OCI-LY7 (cell line): ENCODE results near the gene RMND5B. TPM values are rescaled to one million over a fixed set of nuclear protein-coding genes. Genes with fewer than 3 reads are reported as not detected.

Experiments
- BruUV-seq: library from RNA; stranded (reverse); fragments of 400-500 nt; replicated peaks from 2 replicates; lab custom pipeline; 2021; lab: Mats Ljungman, UMichigan
- CTCF ChIA-PET: fragments of 300-600 bp; sonication (Branson Sonifier 250); formaldehyde crosslinking; loops from one replicate; lab custom pipeline; 2022; ENCODE audit warnings: antibody characterized with exemption; ENCODE audit not compliant: unreplicated experiment; lab: Charles Lee
- POLR2A ChIA-PET: fragments of 300-600 bp; sonication (Branson Sonifier 250); formaldehyde crosslinking; loops from one replicate; lab custom pipeline; 2022; ENCODE audit warnings: antibody characterized with exemption; lab: Charles Lee
- DNase-seq: peaks from one replicate; pipeline ENCODE4 v3.0.0-alpha.2; 2015; ENCODE audit warnings: low spot score
- H2AFZ ChIP-seq: fragments of 200-600 bp; sonication (generic), shearing (Covaris generic); 2 replicates; pipeline ENCODE4 v1.6.1; 2014; ENCODE audit warnings: mild to moderate bottlenecking, antibody characterized with exemption, low read length, moderate library complexity
- H3K27ac ChIP-seq: fragments of 200-600 bp; sonication (generic); 2 replicates; pipeline ENCODE4 v1.5.1; 2014; ENCODE audit warnings: mixed run types, low read depth, mild to moderate bottlenecking, moderate library complexity, low read length, inconsistent platforms; ENCODE audit not compliant: poor library complexity, severe bottlenecking
- H3K36me3 ChIP-seq: fragments of 200-600 bp; sonication (generic); 2 replicates; pipeline ENCODE4 v1.6.1; 2014; ENCODE audit warnings: mild to moderate bottlenecking, antibody characterized with exemption, low read length, moderate library complexity, mixed read lengths; ENCODE audit not compliant: insufficient read depth
- H3K4me1 ChIP-seq: fragments of 200-600 bp; sonication (generic); 2 replicates; pipeline ENCODE4 v1.5.1; 2014; ENCODE audit warnings: mild to moderate bottlenecking, low read length; ENCODE audit not compliant: insufficient read depth, poor library complexity, severe bottlenecking
- H3K4me2 ChIP-seq: fragments of 200-600 bp; sonication (generic); 2 replicates; pipeline ENCODE4 v1.6.1; 2014; ENCODE audit warnings: mild to moderate bottlenecking, low read length
- H3K4me3 ChIP-seq: fragments of 200-600 bp; sonication (generic); 2 replicates; pipeline ENCODE4 v1.5.1; 2014; ENCODE audit warnings: mild to moderate bottlenecking, low read depth, low read length; ENCODE audit not compliant: poor library complexity, severe bottlenecking
- H3K79me2 ChIP-seq: fragments of 200-600 bp; sonication (generic); 2 replicates; pipeline ENCODE4 v1.6.1; 2016; ENCODE audit warnings: low read depth, mild to moderate bottlenecking, low read length, moderate library complexity, mixed read lengths; ENCODE audit not compliant: insufficient read depth
- H3K9me2 ChIP-seq: fragments of 200-600 bp; sonication (generic); 2 replicates; pipeline ENCODE4 v1.6.1; 2016; ENCODE audit warnings: mild to moderate bottlenecking, low read length, mixed read lengths; ENCODE audit not compliant: insufficient read depth
- H3K9me3 ChIP-seq: fragments of 200-600 bp; sonication (generic); 2 replicates; pipeline ENCODE4 v1.6.1; 2014; ENCODE audit warnings: mild to moderate bottlenecking, mixed run types, low read length, mixed read lengths
- H4K20me1 ChIP-seq: fragments of 200-600 bp; sonication (generic); 2 replicates; pipeline ENCODE4 v1.6.1; 2014; ENCODE audit warnings: mild to moderate bottlenecking, antibody characterized with exemption, low read length, moderate library complexity, mixed read lengths; ENCODE audit not compliant: insufficient read depth
- EZH2phosphoT487 ChIP-seq: fragments of 200-600 bp; sonication (generic); IDR thresholded peaks from 2 replicates; pipeline ENCODE4 v1.6.1; 2018; ENCODE audit warnings: low read depth, borderline replicate concordance, mild to moderate bottlenecking, mixed run types, antibody characterized with exemption, low read length, moderate library complexity, mixed read lengths
- intact Hi-C: fragments of 100-400 bp; cut with micrococcal nuclease; formaldehyde crosslinking; loops from one replicate; pipeline ENCODE4 v1.10.0; 2022; ENCODE audit not compliant: unreplicated experiment
- total RNA-seq, 2 experiments: library from RNA; depleted of rRNA in 1 of 2; stranded (reverse); fragments of >200 nt in 1 of 2; shearing (Covaris generic) in 1 of 2; gene quantifications; 2 replicates each; pipeline ENCODE4 v1.2.3, GENCODE V29; 2014 to 2022
- TF ChIP-seq, protein P1 (sequence below): fragments of 200-600 bp; sonication (generic); conservative IDR thresholded peaks from 2 replicates; pipeline ENCODE4 v1.5.1; 2014; ENCODE audit warnings: mild to moderate bottlenecking, antibody characterized with exemption, low read length, moderate library complexity, mixed read lengths

The RMND5B gene
- total RNA-seq, 2 experiments from 2014 or later, result 63.2 to 68.3 TPM

DNA sequence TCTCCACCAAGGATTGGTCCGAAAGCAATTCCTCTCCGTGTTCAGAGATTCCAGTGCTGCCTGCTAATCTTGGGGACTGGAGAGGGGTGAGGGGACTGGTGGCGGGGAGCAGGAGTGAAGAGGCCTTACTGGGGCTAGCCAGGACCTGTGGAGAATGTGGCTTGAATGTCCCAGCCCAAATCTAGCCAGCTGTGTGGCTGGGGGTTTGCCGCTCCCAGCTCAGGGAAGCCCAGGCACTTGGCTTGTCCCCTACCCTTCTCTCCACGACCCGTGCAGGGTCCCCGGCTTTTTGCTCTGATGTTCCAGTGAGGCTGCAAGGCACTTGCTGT is 15.0 kb upstream of the RMND5B start:
- no peak for TF ChIP-seq EZH2phosphoT487
- TF ChIP-seq, protein P1, sequence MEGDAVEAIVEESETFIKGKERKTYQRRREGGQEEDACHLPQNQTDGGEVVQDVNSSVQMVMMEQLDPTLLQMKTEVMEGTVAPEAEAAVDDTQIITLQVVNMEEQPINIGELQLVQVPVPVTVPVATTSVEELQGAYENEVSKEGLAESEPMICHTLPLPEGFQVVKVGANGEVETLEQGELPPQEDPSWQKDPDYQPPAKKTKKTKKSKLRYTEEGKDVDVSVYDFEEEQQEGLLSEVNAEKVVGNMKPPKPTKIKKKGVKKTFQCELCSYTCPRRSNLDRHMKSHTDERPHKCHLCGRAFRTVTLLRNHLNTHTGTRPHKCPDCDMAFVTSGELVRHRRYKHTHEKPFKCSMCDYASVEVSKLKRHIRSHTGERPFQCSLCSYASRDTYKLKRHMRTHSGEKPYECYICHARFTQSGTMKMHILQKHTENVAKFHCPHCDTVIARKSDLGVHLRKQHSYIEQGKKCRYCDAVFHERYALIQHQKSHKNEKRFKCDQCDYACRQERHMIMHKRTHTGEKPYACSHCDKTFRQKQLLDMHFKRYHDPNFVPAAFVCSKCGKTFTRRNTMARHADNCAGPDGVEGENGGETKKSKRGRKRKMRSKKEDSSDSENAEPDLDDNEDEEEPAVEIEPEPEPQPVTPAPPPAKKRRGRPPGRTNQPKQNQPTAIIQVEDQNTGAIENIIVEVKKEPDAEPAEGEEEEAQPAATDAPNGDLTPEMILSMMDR, result no peak
- no peak overlapping the region for H2AFZ ChIP-seq
- intact Hi-C loops, result loop anchor here (2.0 to 10.0 kb wide), 3 partner anchors 15 to 1689 kb away; partner anchors contain the start of genes DOK3, MGAT4B and RMND5B
- no peaks in the 10 kb centered on the region for H3K9me2 ChIP-seq
- H3K27ac ChIP-seq, result peak overlapping the region; percentile 90
- BruUV-seq, result no TSS peak
- ChIA-PET POLR2A (interaction anchor here (0.5 to 1.8 kb wide), 5 partner anchors 12 to 982 kb away, joined by 3 to 7 read pairs (median 5); partner anchors contain the start of gene NHP2), CTCF (interaction anchor here (0.6 kb wide), 3 partner anchors 22 to 38 kb away, joined by 3 to 5 read pairs (median 4); no protein-coding TSS in a partner anchor)
- H3K4me3 ChIP-seq, result peak overlapping the region; percentile 95
- H3K9me3 ChIP-seq, result no peaks in the 10 kb centered on the region; the same call in 1 of the 2 replicates
- peaks cover 33% of the 10 kb centered on the region for H3K36me3 ChIP-seq
- H4K20me1 ChIP-seq, result no peaks in the 10 kb centered on the region
- H3K4me1 ChIP-seq, result peaks cover 64% of the 10 kb centered on the region
- H3K79me2 ChIP-seq, result peaks cover 60% of the 10 kb centered on the region
- peak overlapping the region; percentile 92 for H3K4me2 ChIP-seq
- DNase-seq, result peak; percentile 21

DNA sequence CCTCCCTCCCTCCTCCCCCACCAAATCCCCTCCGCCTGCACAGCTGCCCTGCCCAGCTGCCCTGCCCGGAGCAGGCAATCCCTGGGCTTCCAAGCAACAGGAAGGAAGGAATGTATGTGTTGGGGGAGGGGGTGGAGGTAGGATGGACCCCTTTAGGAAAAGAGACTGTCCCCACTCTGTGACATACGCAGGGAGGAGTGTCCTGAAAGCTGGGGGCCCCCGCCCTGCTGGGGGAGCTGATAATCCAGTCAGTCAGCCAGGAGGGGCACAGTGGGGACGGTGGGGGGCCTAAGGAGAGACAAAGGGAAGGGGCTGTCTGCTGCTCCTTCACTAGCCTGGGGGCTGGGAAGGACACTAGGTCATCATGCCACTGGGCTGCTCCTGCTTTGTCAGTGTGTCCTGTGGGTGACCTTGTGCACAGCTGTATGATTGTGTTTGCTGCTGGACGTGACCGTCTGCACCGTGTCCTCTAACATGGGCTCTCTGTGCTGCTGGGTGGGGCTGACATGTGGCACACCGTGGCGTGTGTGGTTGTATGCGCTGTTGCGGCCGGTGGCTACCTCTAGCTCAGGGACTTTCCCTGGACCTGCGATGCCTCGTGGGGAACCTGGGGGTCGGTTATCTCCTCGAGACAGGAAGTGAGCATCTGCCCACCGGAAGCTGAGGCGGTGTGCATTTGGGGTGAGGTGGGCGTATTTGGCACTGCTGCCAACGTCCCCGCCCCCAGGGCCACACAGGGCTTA is 14.5 kb upstream of the RMND5B start:
- intact Hi-C loops, result loop anchor here (10.0 kb wide), 2 partner anchors 612 to 1688 kb away; partner anchors contain the start of genes DOK3 and MGAT4B

More for the DNA sequence above, 14.5 kb upstream of the RMND5B start:
- Histone ChIP-seq H3K4me2 (peak overlapping the region; percentile 92), H2AFZ (no peak overlapping the region), H3K4me1 (peaks cover 69% of the 10 kb centered on the region), H4K20me1 (no peaks in the 10 kb centered on the region), H3K36me3 (peaks cover 34% of the 10 kb centered on the region), H3K4me3 (peak overlapping the region; percentile 95), H3K27ac (peak overlapping the region; percentile 90), H3K9me3 (no peaks in the 10 kb centered on the region; the same call in 1 of the 2 replicates), H3K9me2 (no peaks in the 10 kb centered on the region), H3K79me2 (peaks cover 60% of the 10 kb centered on the region)
- ChIA-PET CTCF (interaction anchor here (0.5 to 0.6 kb wide), 2 partner anchors 28 to 690 kb away, joined by 4 to 5 read pairs; no protein-coding TSS in a partner anchor), POLR2A (interaction anchor here (0.5 to 1.8 kb wide), 5 partner anchors 12 to 982 kb away, joined by 3 to 7 read pairs (median 5); partner anchors contain the start of gene NHP2)
- peak; percentile 77 for DNase-seq
- TF ChIP-seq, protein P1, result no peak
- TF ChIP-seq EZH2phosphoT487, result no peak
- no TSS peak for BruUV-seq
